Esophagus muscularis mucosa (tissue), 4 donors: ENCODE data around the gene TAPT1. TPM values are rescaled to one million over a fixed set of nuclear protein-coding genes. Genes with fewer than 3 reads are reported as not detected.
A peak's percentile ranks its signal among the peaks of the same experiment; 100 is the strongest.

Experiments
- DNase-seq: peaks from one replicate; pipeline ENCODE4 v3.0.0-alpha.2; 2017; ENCODE audit errors: extremely low spot score
- H3K27ac ChIP-seq, 4 donors: fragments of 200-600 bp; sonication (generic); replicated peaks in 1 of 4; 1 replicate in 3 of 4; 2 replicates in 1 of 4; pipeline ENCODE4 v1.5.1; 2016 to 2019; ENCODE audit warnings: mild to moderate bottlenecking in 1 of 4
- H3K27me3 ChIP-seq, 4 donors: fragments of 200-600 bp; sonication (generic); one replicate each; pipeline versions ENCODE4 v1.5.1 to v1.6.0; 2016 to 2019
- H3K36me3 ChIP-seq, 4 donors: fragments of 200-600 bp; sonication (generic); one replicate each; pipeline ENCODE4 v1.5.1; 2016 to 2019
- H3K4me1 ChIP-seq, 4 donors: fragments of 200-600 bp; sonication (generic); one replicate each; pipeline ENCODE4 v1.5.1; 2016 to 2019
- H3K4me3 ChIP-seq, 4 donors: fragments of 200-600 bp; sonication (generic); 1 replicate in 2 of 4; 2 replicates in 2 of 4; pipeline ENCODE4 v1.5.1; 2016 to 2019; ENCODE audit warnings: mild to moderate bottlenecking in 4 of 4, moderate library complexity in 1 of 4
- H3K9me3 ChIP-seq, 4 donors: fragments of 200-600 bp; sonication (generic); 1 replicate in 3 of 4; 2 replicates in 1 of 4; pipeline ENCODE4 v1.5.1; 2016 to 2019
- EP300 ChIP-seq: sonication (generic); formaldehyde crosslinking; IDR thresholded peaks from one replicate; pipeline ENCODE4 v1.6.1; 2017; ENCODE audit warnings: antibody characterized with exemption
- POLR2A ChIP-seq: fragments of 450-650 bp; IDR thresholded peaks from one replicate; pipeline ENCODE4 v1.6.1; 2017; ENCODE audit warnings: antibody characterized with exemption, moderate library complexity, mild to moderate bottlenecking, low read depth
- POLR2AphosphoS5 ChIP-seq, 2 donors: sonication (generic); formaldehyde crosslinking; IDR thresholded peaks; one replicate each; pipeline ENCODE4 v1.6.1; 2017; ENCODE audit warnings: antibody characterized with exemption in 2 of 2
- WGBS: methylation state at CpG from one replicate; pipeline ENCODE4 v1.1.5; 2018; 5-methylcytosine and 5-hydroxymethylcytosine counted together
- intact Hi-C: fragments of 100-400 bp; cut with DNase I; formaldehyde crosslinking; loops from one replicate; pipeline ENCODE4 v1.15.1; 2023
- total RNA-seq, 4 donors: library from RNA; depleted of rRNA; stranded (reverse); fragments of >200 nt; gene quantifications; one replicate each; pipeline versions ENCODE4 v1.1.0 to v1.2.1, GENCODE V29; 2016
- TF ChIP-seq, protein P1 (sequence below), 3 experiments: fragments of 200-600 bp in 2 of 3; fragments of 450-650 bp in 1 of 3; sonication (generic) in 2 of 3; IDR thresholded peaks; one replicate each; pipeline ENCODE4 v1.5.1; 2017 to 2019; ENCODE audit warnings: antibody characterized with exemption in 3 of 3, mild to moderate bottlenecking in 2 of 3, moderate library complexity in 1 of 3

Gene TAPT1
- total RNA-seq, 4 donors from 2014 or later: 18.1 to 27.4 (median 21.6) TPM

DNA sequence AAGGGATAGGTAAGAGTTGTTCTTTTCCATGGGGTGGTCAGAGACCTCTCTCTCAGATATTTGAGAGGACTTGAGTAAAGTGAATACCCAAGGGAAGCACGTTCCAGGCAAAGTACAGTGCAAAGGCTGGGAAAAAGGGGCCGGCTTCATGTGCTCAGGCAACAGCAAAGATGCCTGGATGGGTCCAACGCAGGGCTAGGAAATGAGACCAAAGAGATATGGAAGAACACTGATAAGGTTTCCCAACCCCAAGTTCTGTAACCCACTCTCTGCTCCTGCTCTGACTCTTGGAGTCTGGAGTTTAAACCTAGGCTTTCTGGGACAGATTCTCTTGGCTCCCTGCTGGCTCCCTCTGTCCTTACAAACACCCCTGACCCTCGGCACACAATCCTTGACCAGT, 106.3 kb downstream of the TAPT1 start:
- Histone ChIP-seq H3K4me3 (no peak overlapping the region), H3K4me1 (peaks cover 0 to 17% (median 9%) of the 10 kb centered on the region in 4 donors), H3K27me3 (no peaks in the 10 kb centered on the region), H3K9me3 (no peaks in the 10 kb centered on the region), H3K36me3 (no peaks in the 10 kb centered on the region), H3K27ac (no peak overlapping the region)
- 82% methylated on average over 4 of the region's 4 CpGs for WGBS
- TF ChIP-seq POLR2AphosphoS5 (IDR thresholded peaks at IDR 0.05): no peak
- TF ChIP-seq EP300: no peak
- TF ChIP-seq POLR2A: no peak
- TF ChIP-seq, protein P1, sequence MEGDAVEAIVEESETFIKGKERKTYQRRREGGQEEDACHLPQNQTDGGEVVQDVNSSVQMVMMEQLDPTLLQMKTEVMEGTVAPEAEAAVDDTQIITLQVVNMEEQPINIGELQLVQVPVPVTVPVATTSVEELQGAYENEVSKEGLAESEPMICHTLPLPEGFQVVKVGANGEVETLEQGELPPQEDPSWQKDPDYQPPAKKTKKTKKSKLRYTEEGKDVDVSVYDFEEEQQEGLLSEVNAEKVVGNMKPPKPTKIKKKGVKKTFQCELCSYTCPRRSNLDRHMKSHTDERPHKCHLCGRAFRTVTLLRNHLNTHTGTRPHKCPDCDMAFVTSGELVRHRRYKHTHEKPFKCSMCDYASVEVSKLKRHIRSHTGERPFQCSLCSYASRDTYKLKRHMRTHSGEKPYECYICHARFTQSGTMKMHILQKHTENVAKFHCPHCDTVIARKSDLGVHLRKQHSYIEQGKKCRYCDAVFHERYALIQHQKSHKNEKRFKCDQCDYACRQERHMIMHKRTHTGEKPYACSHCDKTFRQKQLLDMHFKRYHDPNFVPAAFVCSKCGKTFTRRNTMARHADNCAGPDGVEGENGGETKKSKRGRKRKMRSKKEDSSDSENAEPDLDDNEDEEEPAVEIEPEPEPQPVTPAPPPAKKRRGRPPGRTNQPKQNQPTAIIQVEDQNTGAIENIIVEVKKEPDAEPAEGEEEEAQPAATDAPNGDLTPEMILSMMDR (IDR thresholded peaks at IDR 0.05): no peak
- DNase-seq: no peak
- intact Hi-C loops: no loop called here

DNA sequence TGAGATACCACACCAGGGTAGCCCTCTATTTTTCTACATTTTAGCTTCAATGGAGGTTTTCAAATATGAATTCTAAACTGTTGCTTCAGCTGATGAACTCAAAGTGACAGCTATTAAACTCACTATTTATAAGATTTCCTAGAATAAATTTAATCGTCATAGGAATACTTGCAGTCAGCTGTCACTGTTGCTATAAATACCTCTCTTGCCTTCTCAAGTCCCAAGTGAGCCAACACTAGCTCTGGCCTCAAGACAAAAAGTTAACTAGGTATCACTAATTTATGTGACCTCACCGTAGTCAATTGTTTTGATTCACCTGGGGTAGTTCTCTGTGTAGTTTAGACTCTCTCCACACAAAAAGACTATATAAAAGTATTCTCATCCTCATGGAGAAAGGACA, 108.2 kb downstream of the TAPT1 start:
- TF ChIP-seq POLR2A: no peak
- TF ChIP-seq POLR2AphosphoS5 (IDR thresholded peaks at IDR 0.05): no peak
- TF ChIP-seq, protein P1 (IDR thresholded peaks at IDR 0.05): no peak
- TF ChIP-seq EP300: no peak
- H3K4me1 ChIP-seq: peaks cover 0 to 14% (median 9%) of the 10 kb centered on the region in 4 donors
- intact Hi-C loops: no loop called here
- no peaks in the 10 kb centered on the region for H3K27me3 ChIP-seq
- H3K4me3 ChIP-seq: no peak overlapping the region
- H3K9me3 ChIP-seq: no peaks in the 10 kb centered on the region
- H3K36me3 ChIP-seq: no peaks in the 10 kb centered on the region
- WGBS: 29% methylated on average over 2 of the region's 2 CpGs
- H3K27ac ChIP-seq: no peak overlapping the region
- DNase-seq: no peak

DNA sequence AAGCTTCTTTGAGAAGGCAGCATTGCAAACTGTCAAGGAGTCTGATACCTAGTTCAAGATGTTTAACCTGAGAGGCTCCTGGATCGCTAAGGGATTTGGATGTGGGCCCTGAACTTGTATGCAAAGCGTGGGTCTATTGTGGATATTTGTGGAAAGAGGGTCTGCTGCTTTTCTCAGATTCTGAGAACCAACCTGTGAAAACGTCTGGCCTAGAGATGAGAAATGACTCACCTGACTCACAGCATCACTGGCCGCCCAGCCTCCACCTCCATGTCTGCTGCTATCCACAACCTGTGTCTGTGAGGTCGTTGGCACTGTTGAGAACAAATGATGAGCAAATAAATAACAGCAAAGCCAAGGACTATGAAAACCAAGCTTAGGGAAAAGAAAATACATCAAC, 109.1 kb downstream of the TAPT1 start:
- no peak for DNase-seq
- H3K4me3 ChIP-seq: no peak overlapping the region
- peaks cover 0 to 14% (median 9%) of the 10 kb centered on the region in 4 donors for H3K4me1 ChIP-seq
- H3K9me3 ChIP-seq: no peaks in the 10 kb centered on the region
- H3K36me3 ChIP-seq: no peaks in the 10 kb centered on the region
- WGBS: 85% methylated on average over 5 of the region's 5 CpGs
- intact Hi-C loops: no loop called here
- no peak overlapping the region for H3K27ac ChIP-seq
- no peaks in the 10 kb centered on the region for H3K27me3 ChIP-seq
- TF ChIP-seq EP300: no peak
- TF ChIP-seq, protein P1 (IDR thresholded peaks at IDR 0.05): no peak
- TF ChIP-seq POLR2AphosphoS5 (IDR thresholded peaks at IDR 0.05): no peak
- TF ChIP-seq POLR2A: no peak

DNA sequence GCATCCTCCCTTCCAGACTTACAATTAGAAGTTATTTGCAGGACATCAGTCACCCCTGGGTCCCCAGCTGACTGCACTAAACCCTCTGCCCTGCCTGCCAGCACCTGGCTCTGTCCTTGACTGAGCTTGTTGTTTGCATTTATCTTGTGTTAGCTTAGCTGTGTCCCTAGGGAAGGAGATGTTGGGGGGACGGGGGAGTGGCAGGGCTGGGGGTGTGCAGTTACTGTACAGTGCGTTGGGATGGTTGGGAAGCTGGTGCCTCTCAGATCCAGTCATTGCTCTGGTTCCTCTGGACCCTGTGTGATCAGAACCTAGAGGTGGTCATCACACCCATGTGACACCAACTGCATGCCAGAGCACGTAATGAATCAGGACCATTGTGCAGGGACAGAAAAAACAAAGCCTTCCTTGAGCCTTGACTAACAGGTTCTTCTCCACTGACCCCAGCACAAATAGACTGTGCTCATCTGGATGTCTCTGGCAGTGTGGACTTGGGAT, 109.7 kb downstream of the TAPT1 start:
- WGBS: 94% methylated on average over 3 of the region's 3 CpGs

More for the DNA sequence above, 109.7 kb downstream of the TAPT1 start:
- Histone ChIP-seq H3K27me3 (no peaks in the 10 kb centered on the region), H3K36me3 (no peaks in the 10 kb centered on the region), H3K9me3 (no peaks in the 10 kb centered on the region), H3K4me3 (no peak overlapping the region), H3K4me1 (peaks cover 0 to 14% (median 9%) of the 10 kb centered on the region in 4 donors), H3K27ac (no peak overlapping the region)
- TF ChIP-seq EP300: no peak
- TF ChIP-seq POLR2A: no peak
- TF ChIP-seq, protein P1 (IDR thresholded peaks at IDR 0.05): no peak
- peak; percentile 47 for DNase-seq
- intact Hi-C loops: no loop called here
